Testis (tissue), 2 donors: ENCODE results near the gene ZFP69.

Experiments used
- POLR2A ChIP-seq: fragments of 450-650 bp; IDR thresholded peaks from one replicate; pipeline ENCODE4 v1.6.1; 2017; ENCODE audit warnings: antibody characterized with exemption, mild to moderate bottlenecking, moderate library complexity
- TF ChIP-seq, protein P1 (sequence below), 3 experiments: fragments of 450-650 bp in 2 of 3; fragments of 200-600 bp in 1 of 3; sonication (generic) in 1 of 3; IDR thresholded peaks; one replicate each; pipeline ENCODE4 v1.5.1; 2016 to 2019; ENCODE audit warnings: antibody characterized with exemption in 3 of 3, mild to moderate bottlenecking in 2 of 3, moderate library complexity in 1 of 3

DNA sequence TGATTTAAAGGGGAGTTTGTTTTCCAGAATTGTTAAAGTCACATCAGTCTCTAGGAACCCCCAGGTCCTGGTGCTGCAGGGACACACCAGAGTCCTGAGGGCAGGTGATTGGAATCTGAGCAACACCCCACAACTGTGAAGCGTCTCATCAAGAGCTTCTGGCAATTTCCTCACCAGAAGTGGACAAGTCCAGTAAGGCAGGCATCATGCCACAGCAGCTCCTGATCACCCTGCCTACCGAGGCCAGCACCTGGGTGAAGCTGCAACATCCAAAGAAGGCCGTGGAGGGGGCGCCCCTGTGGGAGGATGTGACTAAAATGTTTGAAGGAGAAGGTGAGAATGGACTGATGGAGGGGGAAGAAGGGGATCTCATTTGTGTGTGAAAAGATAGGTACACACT is 2.1 kb downstream of the ZFP69 start:
- TF ChIP-seq, protein P1, sequence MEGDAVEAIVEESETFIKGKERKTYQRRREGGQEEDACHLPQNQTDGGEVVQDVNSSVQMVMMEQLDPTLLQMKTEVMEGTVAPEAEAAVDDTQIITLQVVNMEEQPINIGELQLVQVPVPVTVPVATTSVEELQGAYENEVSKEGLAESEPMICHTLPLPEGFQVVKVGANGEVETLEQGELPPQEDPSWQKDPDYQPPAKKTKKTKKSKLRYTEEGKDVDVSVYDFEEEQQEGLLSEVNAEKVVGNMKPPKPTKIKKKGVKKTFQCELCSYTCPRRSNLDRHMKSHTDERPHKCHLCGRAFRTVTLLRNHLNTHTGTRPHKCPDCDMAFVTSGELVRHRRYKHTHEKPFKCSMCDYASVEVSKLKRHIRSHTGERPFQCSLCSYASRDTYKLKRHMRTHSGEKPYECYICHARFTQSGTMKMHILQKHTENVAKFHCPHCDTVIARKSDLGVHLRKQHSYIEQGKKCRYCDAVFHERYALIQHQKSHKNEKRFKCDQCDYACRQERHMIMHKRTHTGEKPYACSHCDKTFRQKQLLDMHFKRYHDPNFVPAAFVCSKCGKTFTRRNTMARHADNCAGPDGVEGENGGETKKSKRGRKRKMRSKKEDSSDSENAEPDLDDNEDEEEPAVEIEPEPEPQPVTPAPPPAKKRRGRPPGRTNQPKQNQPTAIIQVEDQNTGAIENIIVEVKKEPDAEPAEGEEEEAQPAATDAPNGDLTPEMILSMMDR (IDR thresholded peaks at IDR 0.05), result no peak
- TF ChIP-seq POLR2A, result no peak
